GM18499 (cell line): ENCODE data around the gene SLC12A7.
"Not testable (repeated sequence)": the region's sequence is repeated elsewhere in the genome, so short reads cannot be mapped to it uniquely, and the experiment has no call there.

ENCODE experiments used
- ATAC-seq: cut with Tn5 transposase; IDR thresholded peaks from one replicate; pipeline ENCODE4 v1.9.1; 2021; ENCODE audit warnings: moderate number of reproducible peaks; ENCODE audit not compliant: insufficient read depth, unreplicated experiment

The SLC12A7 gene

GRCh38 chr5:1085391-1085790, 26.5 kb downstream of the SLC12A7 start:
- no peak for ATAC-seq

- ATAC-seq: no peak
Measured at GRCh38 chr5:1083823-1084605, 27.8 kb downstream of the SLC12A7 start.

GRCh38 chr5:1083026-1083425, 28.8 kb downstream of the SLC12A7 start:
- ATAC-seq: not testable (repeated sequence)

GRCh38 chr5:1081519-1081918, 30.3 kb downstream of the SLC12A7 start:
- ATAC-seq: no peak

GRCh38 chr5:1080432-1080831, 31.4 kb downstream of the SLC12A7 start:
- ATAC-seq: no peak

GRCh38 chr5:1079961-1080360, 31.9 kb downstream of the SLC12A7 start:
- ATAC-seq: no peak

- no peak for ATAC-seq
Measured at GRCh38 chr5:1079486-1079885, 32.4 kb downstream of the SLC12A7 start.

- no peak for ATAC-seq
Measured at GRCh38 chr5:1078851-1079250, 33.0 kb downstream of the SLC12A7 start.

GRCh38 chr5:1078206-1078605, 33.7 kb downstream of the SLC12A7 start:
- ATAC-seq: no peak

- ATAC-seq: no peak
Measured at GRCh38 chr5:1077491-1078020, 34.3 kb downstream of the SLC12A7 start.

- no peak for ATAC-seq
Measured at GRCh38 chr5:1077026-1077425, 34.8 kb downstream of the SLC12A7 start.

GRCh38 chr5:1076406-1076805, 35.5 kb downstream of the SLC12A7 start:
- no peak for ATAC-seq

GRCh38 chr5:1075931-1076330, 35.9 kb downstream of the SLC12A7 start:
- no peak for ATAC-seq

- ATAC-seq: no peak
Measured at GRCh38 chr5:1075555-1075881, 36.3 kb downstream of the SLC12A7 start.

- ATAC-seq: no peak
Measured at GRCh38 chr5:1074816-1075554, 36.9 kb downstream of the SLC12A7 start.

- ATAC-seq: no peak
Measured at GRCh38 chr5:1074226-1074625, 37.6 kb downstream of the SLC12A7 start.

- ATAC-seq: no peak
Measured at GRCh38 chr5:1073239-1074102, 38.4 kb downstream of the SLC12A7 start.

GRCh38 chr5:1069720-1070088, 42.2 kb downstream of the SLC12A7 start:
- ATAC-seq: no peak

GRCh38 chr5:1068895-1069719, 42.8 kb downstream of the SLC12A7 start:
- ATAC-seq: no peak
